ENCODE data around the gene ZNRF3. TPM values are rescaled to one million over a fixed set of nuclear protein-coding genes. Genes with fewer than 3 reads are reported as not detected.
"Not testable (repeated sequence)": the region's sequence is repeated elsewhere in the genome, so short reads cannot be mapped to it uniquely, and the experiment has no call there.

The ZNRF3 gene
- total RNA-seq, 2 donors from 2014 or later: 5.9 to 12.2 TPM

DNA sequence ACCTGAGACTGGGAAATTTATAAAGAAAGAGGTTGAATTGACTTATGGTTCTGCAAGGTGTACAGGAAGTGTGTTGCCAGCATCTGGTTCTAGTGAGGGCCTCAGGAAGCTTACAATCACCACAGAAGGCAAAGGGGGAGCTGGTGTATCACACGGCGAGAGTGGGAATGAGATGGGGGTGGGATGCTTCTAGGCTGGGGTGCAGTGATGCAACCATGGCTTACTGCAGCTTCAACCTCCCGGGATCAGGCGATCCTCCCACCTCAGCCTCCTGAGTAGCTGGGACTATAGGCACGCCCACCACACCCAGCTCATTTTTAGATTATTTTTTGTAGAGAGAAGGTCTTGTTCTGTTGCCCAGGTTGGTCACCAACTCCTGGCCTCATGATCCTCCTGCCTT lies 117.3 kb downstream of the ZNRF3 start:
- intact Hi-C loops (cut with DNase I): no loop called here
- H3K4me3 ChIP-seq: no peak overlapping the region
- no peak overlapping the region for H3K27ac ChIP-seq
- TF ChIP-seq, protein P1, sequence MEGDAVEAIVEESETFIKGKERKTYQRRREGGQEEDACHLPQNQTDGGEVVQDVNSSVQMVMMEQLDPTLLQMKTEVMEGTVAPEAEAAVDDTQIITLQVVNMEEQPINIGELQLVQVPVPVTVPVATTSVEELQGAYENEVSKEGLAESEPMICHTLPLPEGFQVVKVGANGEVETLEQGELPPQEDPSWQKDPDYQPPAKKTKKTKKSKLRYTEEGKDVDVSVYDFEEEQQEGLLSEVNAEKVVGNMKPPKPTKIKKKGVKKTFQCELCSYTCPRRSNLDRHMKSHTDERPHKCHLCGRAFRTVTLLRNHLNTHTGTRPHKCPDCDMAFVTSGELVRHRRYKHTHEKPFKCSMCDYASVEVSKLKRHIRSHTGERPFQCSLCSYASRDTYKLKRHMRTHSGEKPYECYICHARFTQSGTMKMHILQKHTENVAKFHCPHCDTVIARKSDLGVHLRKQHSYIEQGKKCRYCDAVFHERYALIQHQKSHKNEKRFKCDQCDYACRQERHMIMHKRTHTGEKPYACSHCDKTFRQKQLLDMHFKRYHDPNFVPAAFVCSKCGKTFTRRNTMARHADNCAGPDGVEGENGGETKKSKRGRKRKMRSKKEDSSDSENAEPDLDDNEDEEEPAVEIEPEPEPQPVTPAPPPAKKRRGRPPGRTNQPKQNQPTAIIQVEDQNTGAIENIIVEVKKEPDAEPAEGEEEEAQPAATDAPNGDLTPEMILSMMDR (IDR thresholded peaks at IDR 0.05): no peak
- no peaks in the 10 kb centered on the region for H3K9me3 ChIP-seq
- no peak for DNase-seq
- H3K9ac ChIP-seq (ENCODE audit: low read depth in 2 of 2, low read length in 2 of 2): no peak overlapping the region
- H3K4me1 ChIP-seq: peaks cover 5% of the 10 kb centered on the region
- no peaks in the 10 kb centered on the region for H3K27me3 ChIP-seq
- H3K36me3 ChIP-seq: no peaks in the 10 kb centered on the region

GRCh38 chr22:29002603-29003002 lies 119.2 kb downstream of the ZNRF3 start:
- TF ChIP-seq, protein P1 (IDR thresholded peaks at IDR 0.05): no peak
- H3K9ac ChIP-seq (ENCODE audit: low read depth in 2 of 2, low read length in 2 of 2): no peak overlapping the region
- no peak overlapping the region for H3K4me3 ChIP-seq
- H3K36me3 ChIP-seq: no peaks in the 10 kb centered on the region
- no peak overlapping the region for H3K27ac ChIP-seq
- no peak for DNase-seq
- H3K4me1 ChIP-seq: peaks cover 5% of the 10 kb centered on the region
- H3K27me3 ChIP-seq: no peaks in the 10 kb centered on the region
- intact Hi-C loops (cut with DNase I): no loop called here
- no peaks in the 10 kb centered on the region for H3K9me3 ChIP-seq

DNA sequence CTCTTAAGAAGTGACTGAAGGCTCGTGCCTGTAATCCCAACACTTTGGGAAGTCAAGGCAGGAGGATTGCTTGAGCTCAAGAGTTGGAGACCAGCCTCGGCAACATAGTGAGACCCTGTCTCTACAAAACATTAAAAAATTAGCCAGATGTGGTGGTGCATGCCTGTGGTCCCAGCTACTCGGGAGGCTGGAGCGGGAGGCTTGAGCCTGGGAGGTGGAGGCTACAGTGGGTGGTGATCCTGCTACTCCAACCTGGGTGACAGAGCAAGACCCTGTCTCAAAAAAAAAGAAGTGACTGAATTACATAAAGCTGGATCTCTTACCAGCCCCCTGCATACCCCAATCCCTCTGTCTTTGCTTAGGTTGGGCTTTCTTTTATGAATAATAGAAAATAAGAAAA lies 120.2 kb downstream of the ZNRF3 start:
- TF ChIP-seq, protein P1 (IDR thresholded peaks at IDR 0.05): no peak
- no peaks in the 10 kb centered on the region for H3K9me3 ChIP-seq
- H3K4me3 ChIP-seq: no peak overlapping the region
- no peaks in the 10 kb centered on the region for H3K27me3 ChIP-seq
- H3K27ac ChIP-seq: no peak overlapping the region
- H3K36me3 ChIP-seq: no peaks in the 10 kb centered on the region
- no peak for DNase-seq
- no peak overlapping the region for H3K9ac ChIP-seq (ENCODE audit: low read depth in 2 of 2, low read length in 2 of 2)
- intact Hi-C loops (cut with DNase I): no loop called here
- H3K4me1 ChIP-seq: peaks cover 5% of the 10 kb centered on the region

DNA sequence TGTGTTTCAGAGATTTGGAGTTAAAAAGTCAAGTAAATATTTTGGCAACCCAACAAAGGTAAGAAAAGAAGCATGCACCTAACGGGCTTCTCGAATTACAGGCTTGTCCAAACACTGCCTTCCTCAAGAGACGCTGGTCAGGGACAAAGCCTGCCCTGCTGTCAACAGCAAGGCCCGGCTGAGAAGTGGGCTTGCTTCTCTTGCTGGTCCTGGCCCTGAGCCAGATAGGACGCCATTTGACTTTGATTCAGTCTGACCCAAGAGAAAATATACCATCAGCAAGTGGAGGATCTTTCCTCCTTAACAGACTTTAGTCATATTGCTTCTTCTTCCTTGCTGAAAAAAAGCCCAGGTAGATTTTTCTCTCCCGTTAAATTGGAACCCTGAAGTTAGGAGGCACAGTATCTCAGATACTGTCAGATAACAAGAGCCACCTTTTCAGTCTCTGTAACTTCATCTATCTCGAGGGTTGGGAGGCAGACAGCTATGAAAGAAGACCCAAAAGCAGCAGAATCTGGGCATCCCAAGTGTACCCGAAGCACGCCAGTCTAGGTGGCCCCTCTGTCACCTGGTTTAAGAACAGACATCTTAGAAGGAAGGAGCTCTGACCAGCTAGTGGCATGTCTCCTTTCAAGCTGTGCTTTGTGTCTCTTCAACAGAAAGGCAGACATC lies 120.7 kb downstream of the ZNRF3 start:
- Histone ChIP-seq H3K4me1 (peaks cover 5% of the 10 kb centered on the region), H3K4me3 (no peak overlapping the region), H3K27ac (no peak overlapping the region), H3K27me3 (no peaks in the 10 kb centered on the region), H3K9ac (ENCODE audit: low read depth in 2 of 2, low read length in 2 of 2) (peak overlapping the region in 1 of 2 donors; percentile 19), H3K9me3 (no peaks in the 10 kb centered on the region), H3K36me3 (no peaks in the 10 kb centered on the region)
- DNase-seq: no peak
- TF ChIP-seq, protein P1 (IDR thresholded peaks at IDR 0.05): no peak
- intact Hi-C loops (cut with DNase I): no loop called here

- TF ChIP-seq, protein P1 (IDR thresholded peaks at IDR 0.05): no peak
- H3K36me3 ChIP-seq: no peaks in the 10 kb centered on the region
- H3K4me1 ChIP-seq: peaks cover 1% of the 10 kb centered on the region
- DNase-seq: peak; percentile 68
- H3K27ac ChIP-seq: no peak overlapping the region
- H3K9me3 ChIP-seq: no peaks in the 10 kb centered on the region
- H3K4me3 ChIP-seq: peak overlapping the region; percentile 9
- intact Hi-C loops (cut with DNase I): no loop called here
- no peaks in the 10 kb centered on the region for H3K27me3 ChIP-seq
- H3K9ac ChIP-seq (ENCODE audit: low read depth in 2 of 2, low read length in 2 of 2): peak overlapping the region in 1 of 2 donors; percentile 68
Measured at GRCh38 chr22:29004647-29005371, 121.4 kb downstream of the ZNRF3 start.

- H3K27me3 ChIP-seq; H3K27ac ChIP-seq; DNase-seq; H3K36me3 ChIP-seq; intact Hi-C loops (cut with DNase I); H3K9me3 ChIP-seq; H3K4me3 ChIP-seq; H3K4me1 ChIP-seq; H3K9ac ChIP-seq (ENCODE audit: low read depth in 2 of 2, low read length in 2 of 2): not testable (repeated sequence)
Measured at GRCh38 chr22:29005754-29006153, 122.4 kb downstream of the ZNRF3 start.
